WTC11 (cell line): ENCODE measurements around the gene SLC25A41. TPM values are rescaled to one million over a fixed set of nuclear protein-coding genes. Genes with fewer than 3 reads are reported as not detected.

Experiments used
- ATAC-seq: fragments of 200-7000 bp; cut with Tn5 transposase; 2 replicates; pipeline ENCODE4 v1.10.0; 2021; ENCODE audit warnings: mild to moderate bottlenecking, moderate library complexity
- CTCF ChIA-PET: fragments of 300-600 bp; sonication (Branson Sonifier 250); formaldehyde crosslinking; loops from one replicate; lab custom pipeline; 2021; ENCODE audit warnings: antibody characterized with exemption; lab: Charles Lee
- POLR2A ChIA-PET: fragments of 350-600 bp; sonication (Branson Sonifier 250); formaldehyde crosslinking; loops from one replicate; lab custom pipeline; 2021; ENCODE audit warnings: antibody characterized with exemption; lab: Charles Lee
- DNase-seq: peaks from one replicate; pipeline ENCODE4 v3.0.0; 2021; ENCODE audit warnings: low spot score
- H3K27ac Mint-ChIP-seq: 2 replicates; pipeline ENCODE4 v1.8.0; 2021; ENCODE audit warnings: mixed read lengths
- H3K27me3 Mint-ChIP-seq: 2 replicates; pipeline ENCODE4 v1.8.0; 2021; ENCODE audit warnings: low read depth, mild to moderate bottlenecking, moderate library complexity, mixed read lengths
- H3K36me3 Mint-ChIP-seq: 2 replicates; pipeline ENCODE4 v1.8.0; 2021; ENCODE audit warnings: mixed read lengths
- H3K4me1 Mint-ChIP-seq: 2 replicates; pipeline ENCODE4 v1.8.0; 2022; ENCODE audit warnings: mixed read lengths
- H3K4me3 Mint-ChIP-seq: 2 replicates; pipeline ENCODE4 v1.8.0; 2021; ENCODE audit warnings: mild to moderate bottlenecking, moderate library complexity, mixed read lengths
- H3K9me3 Mint-ChIP-seq: 2 replicates; pipeline ENCODE4 v1.8.0; 2021; ENCODE audit warnings: mixed read lengths
- EMX1 ChIP-seq: fragments of 250-450 bp; sonication (Bioruptor Pico); IDR thresholded peaks from 2 replicates; pipeline ENCODE4 v1.8.0; 2021; ENCODE audit warnings: mild to moderate bottlenecking
- ESRRA ChIP-seq: sonication (generic); formaldehyde crosslinking; IDR thresholded peaks from 2 replicates; pipeline ENCODE4 v1.8.1; 2022; ENCODE audit warnings: mild to moderate bottlenecking, missing genetic modification reagents, borderline replicate concordance
- FOXK1 ChIP-seq: sonication (generic); formaldehyde crosslinking; IDR thresholded peaks from 2 replicates; pipeline ENCODE4 v1.8.0; 2022; ENCODE audit warnings: mild to moderate bottlenecking, moderate library complexity, missing genetic modification reagents
- GRHL2 ChIP-seq: fragments of 250-450 bp; sonication (Bioruptor Pico); IDR thresholded peaks from 2 replicates; pipeline ENCODE4 v1.8.0; 2022; ENCODE audit warnings: mild to moderate bottlenecking, moderate library complexity; ENCODE audit not compliant: insufficient replicate concordance, severe bottlenecking
- GTF2I ChIP-seq: fragments of 250-450 bp; sonication (Bioruptor Pico); conservative IDR thresholded peaks from 2 replicates; pipeline ENCODE4 v1.4.0; 2021; ENCODE audit warnings: mild to moderate bottlenecking
- JAZF1 ChIP-seq: fragments of 250-450 bp; sonication (Bioruptor Pico); IDR thresholded peaks from 2 replicates; pipeline ENCODE4 v1.9.0; 2021; ENCODE audit warnings: moderate library complexity, mild to moderate bottlenecking, inconsistent platforms
- KAT7 ChIP-seq: sonication (generic); formaldehyde crosslinking; IDR thresholded peaks from 2 replicates; pipeline ENCODE4 v1.8.1; 2023; ENCODE audit warnings: missing genetic modification reagents, mild to moderate bottlenecking, borderline replicate concordance
- NR1H2 ChIP-seq: sonication (generic); formaldehyde crosslinking; IDR thresholded peaks from 2 replicates; pipeline ENCODE4 v1.9.0; 2021; ENCODE audit warnings: mild to moderate bottlenecking, moderate library complexity, missing genetic modification reagents
- OVOL2 ChIP-seq: fragments of 250-450 bp; sonication (Bioruptor Pico); IDR thresholded peaks from 2 replicates; pipeline ENCODE4 v1.9.0; 2021; ENCODE audit warnings: mild to moderate bottlenecking, borderline replicate concordance
- RORB ChIP-seq: fragments of 250-450 bp; sonication (Bioruptor Pico); IDR thresholded peaks from 2 replicates; pipeline ENCODE4 v1.9.0; 2021; ENCODE audit warnings: mild to moderate bottlenecking
- SMAD4 ChIP-seq: sonication (generic); formaldehyde crosslinking; IDR thresholded peaks from 2 replicates; pipeline ENCODE4 v1.8.0; 2022; ENCODE audit warnings: mild to moderate bottlenecking, missing genetic modification reagents
- TEAD4 ChIP-seq: sonication (generic); formaldehyde crosslinking; IDR thresholded peaks from 2 replicates; pipeline ENCODE4 v1.8.0; 2022; ENCODE audit warnings: mild to moderate bottlenecking, missing genetic modification reagents
- TP53 ChIP-seq: sonication (generic); formaldehyde crosslinking; IDR thresholded peaks from 2 replicates; pipeline ENCODE4 v1.8.1; 2023; ENCODE audit warnings: mild to moderate bottlenecking, missing genetic modification reagents
- ZNF121 ChIP-seq: sonication (generic); formaldehyde crosslinking; IDR thresholded peaks from 2 replicates; pipeline ENCODE4 v1.8.0; 2023; ENCODE audit warnings: missing genetic modification reagents
- ZNF219 ChIP-seq: sonication (generic); formaldehyde crosslinking; IDR thresholded peaks from 2 replicates; pipeline ENCODE4 v1.8.0; 2023; ENCODE audit warnings: missing genetic modification reagents, mild to moderate bottlenecking, borderline replicate concordance
- ZNF317 ChIP-seq: sonication (generic); formaldehyde crosslinking; IDR thresholded peaks from 2 replicates; pipeline ENCODE4 v1.8.1; 2023; ENCODE audit warnings: low read depth, mild to moderate bottlenecking, moderate library complexity, missing genetic modification reagents, borderline replicate concordance
- ZNF416 ChIP-seq: fragments of 250-450 bp; sonication (Bioruptor Pico); IDR thresholded peaks from 2 replicates; pipeline ENCODE4 v1.9.0; 2021; ENCODE audit warnings: mild to moderate bottlenecking, inconsistent platforms
- ZNF423 ChIP-seq: fragments of 250-450 bp; sonication (Bioruptor Pico); IDR thresholded peaks from 2 replicates; pipeline ENCODE4 v2.1.2; 2022; ENCODE audit warnings: mild to moderate bottlenecking, moderate library complexity
- total RNA-seq: library from RNA; stranded (reverse); gene quantifications from 3 replicates; pipeline ENCODE4 v1.2.3, GENCODE V29; 2021
- TF ChIP-seq, protein P1 (sequence below): sonication (generic); formaldehyde crosslinking; IDR thresholded peaks from 2 replicates; pipeline ENCODE4 v1.8.0; 2022; ENCODE audit warnings: missing genetic modification reagents
- TF ChIP-seq, protein P2 (sequence below): fragments of 250-450 bp; sonication (Bioruptor Pico); IDR thresholded peaks from 2 replicates; pipeline ENCODE4 v1.9.0; 2021; ENCODE audit warnings: moderate library complexity, mild to moderate bottlenecking, inconsistent platforms, borderline replicate concordance
- TF ChIP-seq, protein P3 (sequence below): sonication (generic); formaldehyde crosslinking; IDR thresholded peaks from 2 replicates; pipeline ENCODE4 v1.8.0; 2023; ENCODE audit warnings: mild to moderate bottlenecking, missing genetic modification reagents
- TF ChIP-seq, protein P4 (sequence below): sonication (generic); formaldehyde crosslinking; IDR thresholded peaks from 2 replicates; pipeline ENCODE4 v1.8.1; 2022; ENCODE audit warnings: low read depth, mild to moderate bottlenecking, moderate library complexity, missing genetic modification reagents, borderline replicate concordance
- TF ChIP-seq, protein P5 (sequence below): sonication (generic); formaldehyde crosslinking; IDR thresholded peaks from 2 replicates; pipeline ENCODE4 v1.8.1; 2023; ENCODE audit warnings: mild to moderate bottlenecking, missing genetic modification reagents
- TF ChIP-seq, protein P6 (sequence below): sonication (generic); formaldehyde crosslinking; conservative IDR thresholded peaks from 2 replicates; pipeline ENCODE4 v1.8.1; 2022; ENCODE audit warnings: mild to moderate bottlenecking, missing genetic modification reagents

SLC25A41 gene
- total RNA-seq, 1 experiment from 2014 or later = 0.35 TPM

DNA sequence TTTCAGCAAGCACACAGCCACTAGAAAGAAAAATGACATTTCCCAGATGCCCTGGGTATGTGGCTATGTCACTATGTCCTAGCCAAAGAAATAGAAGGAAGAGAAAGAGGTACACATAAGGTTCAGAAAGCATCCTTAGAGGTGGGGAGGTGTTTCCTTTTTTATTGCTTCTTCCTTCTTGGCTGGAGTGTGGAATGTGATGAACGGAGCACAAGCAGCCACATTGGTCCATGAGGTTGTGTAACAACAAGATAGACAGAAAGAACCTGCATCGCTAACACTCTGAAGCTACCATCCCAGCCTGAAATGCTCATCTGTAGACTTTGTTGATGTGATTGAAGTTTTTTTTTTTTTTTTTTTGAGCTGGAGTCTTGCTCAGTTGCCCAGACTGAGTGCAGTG lies 19.3 kb upstream of the SLC25A41 start:
- POLR2A ChIA-PET = interaction anchor here (0.7 kb wide), 1 partner anchor 23 kb away, joined by 3 read pairs; no protein-coding TSS in a partner anchor
- TF ChIP-seq, protein P1, sequence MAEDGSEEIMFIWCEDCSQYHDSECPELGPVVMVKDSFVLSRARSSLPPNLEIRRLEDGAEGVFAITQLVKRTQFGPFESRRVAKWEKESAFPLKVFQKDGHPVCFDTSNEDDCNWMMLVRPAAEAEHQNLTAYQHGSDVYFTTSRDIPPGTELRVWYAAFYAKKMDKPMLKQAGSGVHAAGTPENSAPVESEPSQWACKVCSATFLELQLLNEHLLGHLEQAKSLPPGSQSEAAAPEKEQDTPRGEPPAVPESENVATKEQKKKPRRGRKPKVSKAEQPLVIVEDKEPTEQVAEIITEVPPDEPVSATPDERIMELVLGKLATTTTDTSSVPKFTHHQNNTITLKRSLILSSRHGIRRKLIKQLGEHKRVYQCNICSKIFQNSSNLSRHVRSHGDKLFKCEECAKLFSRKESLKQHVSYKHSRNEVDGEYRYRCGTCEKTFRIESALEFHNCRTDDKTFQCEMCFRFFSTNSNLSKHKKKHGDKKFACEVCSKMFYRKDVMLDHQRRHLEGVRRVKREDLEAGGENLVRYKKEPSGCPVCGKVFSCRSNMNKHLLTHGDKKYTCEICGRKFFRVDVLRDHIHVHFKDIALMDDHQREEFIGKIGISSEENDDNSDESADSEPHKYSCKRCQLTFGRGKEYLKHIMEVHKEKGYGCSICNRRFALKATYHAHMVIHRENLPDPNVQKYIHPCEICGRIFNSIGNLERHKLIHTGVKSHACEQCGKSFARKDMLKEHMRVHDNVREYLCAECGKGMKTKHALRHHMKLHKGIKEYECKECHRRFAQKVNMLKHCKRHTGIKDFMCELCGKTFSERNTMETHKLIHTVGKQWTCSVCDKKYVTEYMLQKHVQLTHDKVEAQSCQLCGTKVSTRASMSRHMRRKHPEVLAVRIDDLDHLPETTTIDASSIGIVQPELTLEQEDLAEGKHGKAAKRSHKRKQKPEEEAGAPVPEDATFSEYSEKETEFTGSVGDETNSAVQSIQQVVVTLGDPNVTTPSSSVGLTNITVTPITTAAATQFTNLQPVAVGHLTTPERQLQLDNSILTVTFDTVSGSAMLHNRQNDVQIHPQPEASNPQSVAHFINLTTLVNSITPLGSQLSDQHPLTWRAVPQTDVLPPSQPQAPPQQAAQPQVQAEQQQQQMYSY (CRISPR knock-in tag) = no peak
- TF ChIP-seq, protein P2, sequence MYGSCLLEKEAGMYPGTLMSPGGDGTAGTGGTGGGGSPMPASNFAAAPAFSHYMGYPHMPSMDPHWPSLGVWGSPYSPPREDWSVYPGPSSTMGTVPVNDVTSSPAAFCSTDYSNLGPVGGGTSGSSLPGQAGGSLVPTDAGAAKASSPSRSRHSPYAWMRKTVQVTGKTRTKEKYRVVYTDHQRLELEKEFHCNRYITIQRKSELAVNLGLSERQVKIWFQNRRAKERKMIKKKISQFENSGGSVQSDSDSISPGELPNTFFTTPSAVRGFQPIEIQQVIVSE (CRISPR knock-in tag) = no peak
- TF ChIP-seq OVOL2 (CRISPR knock-in tag) = no peak
- no peak for TF ChIP-seq TEAD4 (CRISPR knock-in tag)
- no peak for TF ChIP-seq KAT7 (CRISPR knock-in tag)
- TF ChIP-seq, protein P3, sequence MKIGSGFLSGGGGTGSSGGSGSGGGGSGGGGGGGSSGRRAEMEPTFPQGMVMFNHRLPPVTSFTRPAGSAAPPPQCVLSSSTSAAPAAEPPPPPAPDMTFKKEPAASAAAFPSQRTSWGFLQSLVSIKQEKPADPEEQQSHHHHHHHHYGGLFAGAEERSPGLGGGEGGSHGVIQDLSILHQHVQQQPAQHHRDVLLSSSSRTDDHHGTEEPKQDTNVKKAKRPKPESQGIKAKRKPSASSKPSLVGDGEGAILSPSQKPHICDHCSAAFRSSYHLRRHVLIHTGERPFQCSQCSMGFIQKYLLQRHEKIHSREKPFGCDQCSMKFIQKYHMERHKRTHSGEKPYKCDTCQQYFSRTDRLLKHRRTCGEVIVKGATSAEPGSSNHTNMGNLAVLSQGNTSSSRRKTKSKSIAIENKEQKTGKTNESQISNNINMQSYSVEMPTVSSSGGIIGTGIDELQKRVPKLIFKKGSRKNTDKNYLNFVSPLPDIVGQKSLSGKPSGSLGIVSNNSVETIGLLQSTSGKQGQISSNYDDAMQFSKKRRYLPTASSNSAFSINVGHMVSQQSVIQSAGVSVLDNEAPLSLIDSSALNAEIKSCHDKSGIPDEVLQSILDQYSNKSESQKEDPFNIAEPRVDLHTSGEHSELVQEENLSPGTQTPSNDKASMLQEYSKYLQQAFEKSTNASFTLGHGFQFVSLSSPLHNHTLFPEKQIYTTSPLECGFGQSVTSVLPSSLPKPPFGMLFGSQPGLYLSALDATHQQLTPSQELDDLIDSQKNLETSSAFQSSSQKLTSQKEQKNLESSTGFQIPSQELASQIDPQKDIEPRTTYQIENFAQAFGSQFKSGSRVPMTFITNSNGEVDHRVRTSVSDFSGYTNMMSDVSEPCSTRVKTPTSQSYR = no peak
- no peak for TF ChIP-seq ZNF219 (CRISPR knock-in tag)
- no peak for TF ChIP-seq ESRRA (CRISPR knock-in tag)
- no peak for TF ChIP-seq RORB (CRISPR knock-in tag)
- no peak for TF ChIP-seq ZNF121 (CRISPR knock-in tag)
- TF ChIP-seq SMAD4 (CRISPR knock-in tag) = no peak
- no peak for TF ChIP-seq NR1H2 (CRISPR knock-in tag)
- TF ChIP-seq, protein P4, sequence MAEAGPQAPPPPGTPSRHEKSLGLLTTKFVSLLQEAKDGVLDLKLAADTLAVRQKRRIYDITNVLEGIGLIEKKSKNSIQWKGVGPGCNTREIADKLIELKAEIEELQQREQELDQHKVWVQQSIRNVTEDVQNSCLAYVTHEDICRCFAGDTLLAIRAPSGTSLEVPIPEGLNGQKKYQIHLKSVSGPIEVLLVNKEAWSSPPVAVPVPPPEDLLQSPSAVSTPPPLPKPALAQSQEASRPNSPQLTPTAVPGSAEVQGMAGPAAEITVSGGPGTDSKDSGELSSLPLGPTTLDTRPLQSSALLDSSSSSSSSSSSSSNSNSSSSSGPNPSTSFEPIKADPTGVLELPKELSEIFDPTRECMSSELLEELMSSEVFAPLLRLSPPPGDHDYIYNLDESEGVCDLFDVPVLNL (CRISPR knock-in tag) = no peak
- TF ChIP-seq TP53 = no peak
- no peak for TF ChIP-seq ZNF423 (CRISPR knock-in tag)
- Mint-ChIP-seq H3K27ac (no peak overlapping the region), H3K4me3 (no peak overlapping the region), H3K27me3 (no peaks in the 10 kb centered on the region), H3K9me3 (peaks cover 13% of the 10 kb centered on the region), H3K36me3 (peaks cover 44% of the 10 kb centered on the region), H3K4me1 (no peaks in the 10 kb centered on the region)
- CTCF ChIA-PET = no interaction called here
- ATAC-seq = no peak
- DNase-seq = no peak

DNA sequence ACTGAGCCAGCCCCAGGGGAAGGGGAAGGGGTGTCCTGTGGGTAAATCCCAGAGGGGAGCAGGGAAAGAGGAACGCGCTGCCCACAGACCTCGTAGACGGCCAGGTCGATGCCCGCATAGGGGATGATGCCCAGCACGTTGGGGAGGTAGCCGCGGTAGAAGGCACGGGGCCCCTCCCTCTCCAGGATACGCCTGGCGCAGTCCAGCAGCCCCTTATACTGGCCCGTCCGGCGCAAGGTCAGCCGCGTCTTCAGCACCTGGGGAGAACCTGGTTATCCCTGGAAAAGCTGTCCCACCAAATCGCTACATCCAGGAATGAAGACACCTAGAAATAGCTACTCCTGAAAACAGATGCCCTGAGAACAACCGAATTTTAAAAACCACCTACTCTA lies 18.7 kb upstream of the SLC25A41 start:
- Mint-ChIP-seq H3K36me3 (peaks cover 44% of the 10 kb centered on the region), H3K27me3 (no peaks in the 10 kb centered on the region), H3K27ac (no peak overlapping the region), H3K4me1 (no peaks in the 10 kb centered on the region), H3K9me3 (peaks cover 13% of the 10 kb centered on the region), H3K4me3 (no peak overlapping the region)
- ChIA-PET CTCF (no interaction called here), POLR2A (no interaction called here)
- ATAC-seq (no peak), DNase-seq (no peak)
- TF ChIP-seq OVOL2 (CRISPR knock-in tag) (no peak), FOXK1 (CRISPR knock-in tag) (no peak), ZNF317 (no peak), GRHL2 (CRISPR knock-in tag) (no peak), KAT7 (CRISPR knock-in tag) (no peak), EMX1 (CRISPR knock-in tag) (no peak), JAZF1 (CRISPR knock-in tag) (no peak), ZNF219 (CRISPR knock-in tag) (no peak), ZNF416 (CRISPR knock-in tag) (no peak), GTF2I (no peak)
- TF ChIP-seq, protein P5, sequence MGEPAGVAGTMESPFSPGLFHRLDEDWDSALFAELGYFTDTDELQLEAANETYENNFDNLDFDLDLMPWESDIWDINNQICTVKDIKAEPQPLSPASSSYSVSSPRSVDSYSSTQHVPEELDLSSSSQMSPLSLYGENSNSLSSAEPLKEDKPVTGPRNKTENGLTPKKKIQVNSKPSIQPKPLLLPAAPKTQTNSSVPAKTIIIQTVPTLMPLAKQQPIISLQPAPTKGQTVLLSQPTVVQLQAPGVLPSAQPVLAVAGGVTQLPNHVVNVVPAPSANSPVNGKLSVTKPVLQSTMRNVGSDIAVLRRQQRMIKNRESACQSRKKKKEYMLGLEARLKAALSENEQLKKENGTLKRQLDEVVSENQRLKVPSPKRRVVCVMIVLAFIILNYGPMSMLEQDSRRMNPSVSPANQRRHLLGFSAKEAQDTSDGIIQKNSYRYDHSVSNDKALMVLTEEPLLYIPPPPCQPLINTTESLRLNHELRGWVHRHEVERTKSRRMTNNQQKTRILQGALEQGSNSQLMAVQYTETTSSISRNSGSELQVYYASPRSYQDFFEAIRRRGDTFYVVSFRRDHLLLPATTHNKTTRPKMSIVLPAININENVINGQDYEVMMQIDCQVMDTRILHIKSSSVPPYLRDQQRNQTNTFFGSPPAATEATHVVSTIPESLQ (CRISPR knock-in tag) = no peak
- TF ChIP-seq, protein P2 (CRISPR knock-in tag) = no peak
- TF ChIP-seq, protein P6, sequence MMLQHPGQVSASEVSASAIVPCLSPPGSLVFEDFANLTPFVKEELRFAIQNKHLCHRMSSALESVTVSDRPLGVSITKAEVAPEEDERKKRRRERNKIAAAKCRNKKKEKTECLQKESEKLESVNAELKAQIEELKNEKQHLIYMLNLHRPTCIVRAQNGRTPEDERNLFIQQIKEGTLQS (CRISPR knock-in tag) = no peak
